ENCODE measurements around the gene ACAA2.

ACAA2 gene

GRCh38 chr18:49734836-49735235 lies 78.5 kb downstream of the ACAA2 start:
- no peak for DNase-seq

GRCh38 chr18:49733896-49734585 lies 79.3 kb downstream of the ACAA2 start:
- no peak for DNase-seq
- Mint-ChIP-seq H3K4me1 (ENCODE audit: low read depth) (no peaks in the 10 kb centered on the region), H3K27me3 (peaks cover 14% of the 10 kb centered on the region), H3K36me3 (ENCODE audit: low read depth) (no peaks in the 10 kb centered on the region), H3K9me3 (no peaks in the 10 kb centered on the region), H3K27ac (no peak overlapping the region), H3K4me3 (no peak overlapping the region)

More at GRCh38 chr18:49734836-49735235, 78.5 kb downstream of the ACAA2 start:
- H3K36me3 Mint-ChIP-seq (ENCODE audit: low read depth), result no peaks in the 10 kb centered on the region
- no peaks in the 10 kb centered on the region for H3K9me3 Mint-ChIP-seq
- no peaks in the 10 kb centered on the region for H3K4me1 Mint-ChIP-seq (ENCODE audit: low read depth)
- no peak overlapping the region for H3K27ac Mint-ChIP-seq
- no peak overlapping the region for H3K4me3 Mint-ChIP-seq
- peaks cover 14% of the 10 kb centered on the region for H3K27me3 Mint-ChIP-seq

GRCh38 chr18:49733321-49733720 lies 80.0 kb downstream of the ACAA2 start:
- no peaks in the 10 kb centered on the region for H3K36me3 Mint-ChIP-seq (ENCODE audit: low read depth)
- H3K27ac Mint-ChIP-seq, result no peak overlapping the region
- no peaks in the 10 kb centered on the region for H3K4me1 Mint-ChIP-seq (ENCODE audit: low read depth)
- no peak overlapping the region for H3K4me3 Mint-ChIP-seq
- H3K27me3 Mint-ChIP-seq, result peaks cover 14% of the 10 kb centered on the region
- no peaks in the 10 kb centered on the region for H3K9me3 Mint-ChIP-seq
- DNase-seq, result no peak

Data from activated T-cell treated with anti-CD3 and anti-CD28 coated beads, Interleukin-2, amount 50 U/mL, for 24 hours (primary cell).